CD8-positive, alpha-beta memory T cell (primary cell): ENCODE results near the gene CDKN2D. TPM values are rescaled to one million over a fixed set of nuclear protein-coding genes. Genes with fewer than 3 reads are reported as not detected.

ENCODE experiments used
- CTCF ChIA-PET: fragments of 350-600 bp; sonication (Branson Sonifier 250); formaldehyde crosslinking; loops from one replicate; lab custom pipeline; 2021; ENCODE audit warnings: antibody characterized with exemption; lab: Charles Lee
- POLR2A ChIA-PET: fragments of 350-600 bp; sonication (Branson Sonifier 250); formaldehyde crosslinking; loops from one replicate; lab custom pipeline; 2021; ENCODE audit warnings: antibody characterized with exemption; lab: Charles Lee
- DNase-seq, 5 donors: peaks; one replicate each; pipeline versions ENCODE4 v3.0.0 to v3.0.0-alpha.2; 2020 to 2022; ENCODE audit warnings: mixed read lengths in 1 of 5
- H3K27ac ChIP-seq: one replicate; pipeline ENCODE4 v1.7.0; 2013; ENCODE audit warnings: low read depth, mild to moderate bottlenecking, low read length, moderate library complexity
- H3K27me3 ChIP-seq: 2 replicates; pipeline ENCODE4 v1.7.0; 2013; ENCODE audit warnings: low read length, mild to moderate bottlenecking; ENCODE audit not compliant: insufficient read depth, poor library complexity, severe bottlenecking
- H3K36me3 ChIP-seq: 2 replicates; pipeline ENCODE4 v1.7.0; 2013; ENCODE audit warnings: mild to moderate bottlenecking, low read length, moderate library complexity; ENCODE audit not compliant: insufficient read depth
- H3K4me1 ChIP-seq: 2 replicates; pipeline ENCODE4 v1.7.0; 2013; ENCODE audit warnings: mild to moderate bottlenecking, low read length, moderate library complexity; ENCODE audit not compliant: insufficient read depth
- H3K4me3 ChIP-seq: 2 replicates; pipeline ENCODE4 v1.7.0; 2013; ENCODE audit warnings: mild to moderate bottlenecking, low read length
- H3K9me3 ChIP-seq: 2 replicates; pipeline ENCODE4 v1.7.0; 2013; ENCODE audit warnings: mild to moderate bottlenecking, low read length
- H3K27ac Mint-ChIP-seq, 8 donors: one replicate each; pipeline ENCODE4 v1.8.0; 2020 to 2021; ENCODE audit warnings: mixed read lengths in 8 of 8, mild to moderate bottlenecking in 6 of 8, inconsistent platforms in 3 of 8, moderate library complexity in 3 of 8
- H3K27me3 Mint-ChIP-seq, 2 donors: one replicate each; pipeline ENCODE4 v1.8.0; 2020 to 2021; ENCODE audit warnings: mixed read lengths in 2 of 2, mild to moderate bottlenecking in 1 of 2, moderate library complexity in 1 of 2
- H3K36me3 Mint-ChIP-seq, 3 donors: one replicate each; pipeline ENCODE4 v1.8.0; 2020 to 2021; ENCODE audit warnings: mixed read lengths in 3 of 3, inconsistent platforms in 1 of 3, mild to moderate bottlenecking in 1 of 3
- H3K4me1 Mint-ChIP-seq, 3 donors: one replicate each; pipeline ENCODE4 v1.8.0; 2020 to 2021; ENCODE audit warnings: mixed read lengths in 3 of 3, inconsistent platforms in 1 of 3, mild to moderate bottlenecking in 1 of 3
- H3K4me3 Mint-ChIP-seq, 7 donors: one replicate each; pipeline ENCODE4 v1.8.0; 2020 to 2021; ENCODE audit warnings: mixed read lengths in 7 of 7, mild to moderate bottlenecking in 6 of 7, moderate library complexity in 4 of 7, inconsistent platforms in 2 of 7
- H3K9me3 Mint-ChIP-seq, 5 donors: one replicate each; pipeline ENCODE4 v1.8.0; 2020 to 2022; ENCODE audit warnings: mixed read lengths in 5 of 5, mild to moderate bottlenecking in 3 of 5, moderate library complexity in 2 of 5, inconsistent platforms in 1 of 5
- polyA plus RNA-seq: library from polyadenylated mRNA; unstranded; fragments of 300-500 nt; fragmentation: Illumina TruSeq; gene quantifications from one replicate; pipeline ENCODE4 v1.2.3, GENCODE V29; 2021
- total RNA-seq, 2 experiments: library from RNA; stranded (reverse); gene quantifications; one replicate each; pipeline ENCODE4 v1.2.3, GENCODE V29; 2021

CDKN2D gene
- total and polyA plus RNA-seq, 3 experiments from 2014 or later: 22.2 to 176 (median 23.1) TPM

- no peaks in the 10 kb centered on the region for H3K27me3 Mint-ChIP-seq
- H3K9me3 Mint-ChIP-seq: no peaks in the 10 kb centered on the region
- DNase-seq: no peak
- H3K27ac ChIP-seq: no peak overlapping the region
- no peaks in the 10 kb centered on the region for H3K36me3 ChIP-seq
- H3K36me3 Mint-ChIP-seq: no peaks in the 10 kb centered on the region
- no peaks in the 10 kb centered on the region for H3K9me3 ChIP-seq
- no peak overlapping the region for H3K27ac Mint-ChIP-seq
- peaks cover 16% of the 10 kb centered on the region for H3K4me1 ChIP-seq
- no peak overlapping the region for H3K4me3 ChIP-seq
- POLR2A ChIA-PET: no interaction called here
- no peaks in the 10 kb centered on the region for H3K27me3 ChIP-seq
- no peak overlapping the region for H3K4me3 Mint-ChIP-seq
- CTCF ChIA-PET: interaction anchor here (5.0 to 5.9 kb wide), 2 partner anchors 12 to 50 kb away, joined by 31 to 33 read pairs; no protein-coding TSS in a partner anchor
- H3K4me1 Mint-ChIP-seq: peaks cover 24 to 26% (median 24%) of the 10 kb centered on the region in 3 donors
Measured at GRCh38 chr19:10593148-10593547, 24.4 kb upstream of the CDKN2D start.

GRCh38 chr19:10587839-10588150 is 19.0 kb upstream of the CDKN2D start:
- H3K9me3 ChIP-seq: no peaks in the 10 kb centered on the region
- no peaks in the 10 kb centered on the region for H3K36me3 ChIP-seq
- H3K4me1 ChIP-seq: no peaks in the 10 kb centered on the region
- no peak overlapping the region for H3K4me3 ChIP-seq
- Mint-ChIP-seq H3K27me3 (peaks cover 7 to 8% of the 10 kb centered on the region in 2 donors), H3K9me3 (peaks cover 0 to 1% (median 0%) of the 10 kb centered on the region in 5 donors), H3K4me1 (peaks cover 14 to 23% (median 20%) of the 10 kb centered on the region in 3 donors), H3K36me3 (peaks cover 0 to 2% (median 0%) of the 10 kb centered on the region in 3 donors), H3K27ac (peak overlapping the region in 1 of 8 donors; percentile 2), H3K4me3 (no peak overlapping the region)
- ChIA-PET CTCF (no interaction called here), POLR2A (no interaction called here)
- no peak overlapping the region for H3K27ac ChIP-seq
- DNase-seq: no peak
- H3K27me3 ChIP-seq: no peaks in the 10 kb centered on the region

- no peaks in the 10 kb centered on the region for H3K36me3 ChIP-seq
- H3K27me3 ChIP-seq: no peaks in the 10 kb centered on the region
- H3K9me3 ChIP-seq: no peaks in the 10 kb centered on the region
- no peak within 1 kb of the TSS for H3K4me3 ChIP-seq
- no peak for DNase-seq
- Mint-ChIP-seq H3K36me3 (peaks cover 0 to 2% (median 0%) of the 10 kb centered on the region in 3 donors), H3K4me3 (peak within 1 kb of the TSS in 1 of 7 donors; percentile 13), H3K4me1 (peaks cover 14 to 23% (median 20%) of the 10 kb centered on the region in 3 donors), H3K27ac (peak within 1 kb of the TSS in 2 of 8 donors; percentile 2 to 83), H3K9me3 (peaks cover 0 to 1% (median 0%) of the 10 kb centered on the region in 5 donors), H3K27me3 (peaks cover 7 to 8% of the 10 kb centered on the region in 2 donors)
- POLR2A ChIA-PET: no interaction called here
- CTCF ChIA-PET: no interaction called here
- H3K27ac ChIP-seq: no peak within 1 kb of the TSS
- H3K4me1 ChIP-seq: no peaks in the 10 kb centered on the region
Measured at GRCh38 chr19:10587022-10587838, 18.5 kb upstream of the CDKN2D start, which contains the start of gene AP1M2. AP1M2 (minus strand) TSS chr19:10587312; CDS start chr19:10587231, 81 bp downstream.

GRCh38 chr19:10586396-10586795 is 17.6 kb upstream of the CDKN2D start:
- Histone ChIP-seq H3K9me3 (no peaks in the 10 kb centered on the region), H3K4me3 (no peak overlapping the region), H3K27ac (no peak overlapping the region), H3K27me3 (no peaks in the 10 kb centered on the region), H3K4me1 (peaks cover 1% of the 10 kb centered on the region), H3K36me3 (no peaks in the 10 kb centered on the region)
- peaks cover 7 to 8% of the 10 kb centered on the region in 2 donors for H3K27me3 Mint-ChIP-seq
- no peak overlapping the region for H3K4me3 Mint-ChIP-seq
- ChIA-PET CTCF (interaction anchor here (0.6 to 12.1 kb wide), 2 partner anchors 60 to 160 kb away, joined by 3 to 371 read pairs; no protein-coding TSS in a partner anchor), POLR2A (no interaction called here)
- DNase-seq: no peak
- H3K27ac Mint-ChIP-seq: peak overlapping the region in 1 of 8 donors; percentile 83
- peaks cover 0 to 2% (median 0%) of the 10 kb centered on the region in 3 donors for H3K36me3 Mint-ChIP-seq
- peaks cover 0 to 1% (median 0%) of the 10 kb centered on the region in 5 donors for H3K9me3 Mint-ChIP-seq
- H3K4me1 Mint-ChIP-seq: peaks cover 14 to 26% (median 20%) of the 10 kb centered on the region in 3 donors

GRCh38 chr19:10583036-10583776 is 14.4 kb upstream of the CDKN2D start:
- no peak for DNase-seq
- Mint-ChIP-seq H3K9me3 (peaks cover 0 to 1% (median 0%) of the 10 kb centered on the region in 5 donors), H3K36me3 (peaks cover 0 to 2% (median 0%) of the 10 kb centered on the region in 3 donors), H3K27ac (no peak overlapping the region), H3K4me1 (peaks cover 19 to 34% (median 27%) of the 10 kb centered on the region in 3 donors), H3K4me3 (no peak overlapping the region), H3K27me3 (peaks cover 7 to 11% of the 10 kb centered on the region in 2 donors)
- ChIA-PET POLR2A (no interaction called here), CTCF (interaction anchor here (1.3 to 12.1 kb wide), 4 partner anchors 19 to 115 kb away, joined by 3 to 371 read pairs (median 83); partner anchors contain the start of gene QTRT1)
- H3K27ac ChIP-seq: no peak overlapping the region
- H3K4me1 ChIP-seq: peaks cover 5% of the 10 kb centered on the region
- H3K4me3 ChIP-seq: no peak overlapping the region
- H3K27me3 ChIP-seq: no peaks in the 10 kb centered on the region
- H3K36me3 ChIP-seq: no peaks in the 10 kb centered on the region
- H3K9me3 ChIP-seq: no peaks in the 10 kb centered on the region

GRCh38 chr19:10582091-10582490 is 13.3 kb upstream of the CDKN2D start:
- no peaks in the 10 kb centered on the region for H3K36me3 ChIP-seq
- DNase-seq: no peak
- Mint-ChIP-seq H3K9me3 (no peaks in the 10 kb centered on the region), H3K36me3 (no peaks in the 10 kb centered on the region), H3K27ac (no peak overlapping the region), H3K4me3 (no peak overlapping the region), H3K4me1 (peaks cover 15 to 26% (median 18%) of the 10 kb centered on the region in 3 donors), H3K27me3 (peaks cover 3 to 5% of the 10 kb centered on the region in 2 donors)
- ChIA-PET CTCF (interaction anchor here (0.7 to 12.1 kb wide), 26 partner anchors 9 to 117 kb away, joined by 3 to 371 read pairs (median 6); partner anchors contain the start of gene QTRT1), POLR2A (interaction anchor here (0.7 to 2.1 kb wide), 5 partner anchors 13 to 71 kb away, joined by 3 to 24 read pairs (median 15); no protein-coding TSS in a partner anchor)
- H3K9me3 ChIP-seq: no peaks in the 10 kb centered on the region
- peaks cover 5% of the 10 kb centered on the region for H3K4me1 ChIP-seq
- H3K27ac ChIP-seq: no peak overlapping the region
- H3K27me3 ChIP-seq: no peaks in the 10 kb centered on the region
- H3K4me3 ChIP-seq: no peak overlapping the region

GRCh38 chr19:10580979-10581631 is 12.3 kb upstream of the CDKN2D start:
- Histone ChIP-seq H3K9me3 (no peaks in the 10 kb centered on the region), H3K27me3 (no peaks in the 10 kb centered on the region), H3K36me3 (no peaks in the 10 kb centered on the region), H3K4me1 (peaks cover 5% of the 10 kb centered on the region), H3K4me3 (no peak overlapping the region), H3K27ac (no peak overlapping the region)
- Mint-ChIP-seq H3K4me3 (peak overlapping the region in 3 of 7 donors; percentile 4 to 23 (median 13)), H3K4me1 (peaks cover 15 to 26% (median 18%) of the 10 kb centered on the region in 3 donors), H3K27ac (peak overlapping the region in 3 of 8 donors; percentile 18 to 82 (median 44)), H3K36me3 (no peaks in the 10 kb centered on the region), H3K9me3 (no peaks in the 10 kb centered on the region), H3K27me3 (peaks cover 3 to 5% of the 10 kb centered on the region in 2 donors)
- DNase-seq: peak; percentile 80 to 91 (median 82)
- ChIA-PET CTCF (interaction anchor here (0.5 to 12.1 kb wide), 39 partner anchors 8 to 285 kb away, joined by 3 to 371 read pairs (median 4); partner anchors contain the start of genes KRI1 and QTRT1), POLR2A (interaction anchor here (1.2 to 2.1 kb wide), 3 partner anchors 22 to 72 kb away, joined by 15 to 24 read pairs (median 17); no protein-coding TSS in a partner anchor)
